ENCODE results near the gene ANGEL1. TPM values are rescaled to one million over a fixed set of nuclear protein-coding genes. Genes with fewer than 3 reads are reported as not detected.
A peak's percentile ranks its signal among the peaks of the same experiment; 100 is the strongest.

The ANGEL1 gene
- total and polyA plus RNA-seq, 2 of the 13 experiments (the other 11 are each of a cell fraction or from before 2014, with no cell fraction given) = 14.3 to 20.1 TPM

DNA sequence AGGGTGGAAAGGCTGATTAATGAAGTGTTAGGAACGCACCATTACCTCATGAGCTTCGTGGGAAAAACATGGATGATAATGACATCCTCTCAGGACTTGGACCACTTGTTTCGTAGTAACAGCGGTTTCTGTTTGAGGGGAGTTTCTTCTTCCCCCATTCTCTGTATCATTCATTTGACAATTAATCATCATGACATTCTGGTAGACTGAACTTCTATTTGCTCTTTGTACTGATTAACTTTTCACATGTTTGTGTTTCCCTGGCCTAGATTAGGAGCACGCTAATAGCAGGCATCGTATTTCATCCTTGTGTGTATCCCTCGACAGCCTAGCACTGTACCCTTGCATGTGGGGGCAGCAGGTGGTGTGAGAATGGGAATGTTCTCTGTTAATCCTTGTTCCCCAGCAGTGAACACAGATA lies 21.6 kb upstream of the ANGEL1 start (continued):
- no peak for TF ChIP-seq USF2 (IDR thresholded peaks at IDR 0.05; ENCODE audit: low read depth, low read length)
- no peak for TF ChIP-seq USF2 (CRISPR knock-in tag; IDR thresholded peaks at IDR 0.05; ENCODE audit: borderline replicate concordance)
- TF ChIP-seq ZNF225 (CRISPR knock-in tag; IDR thresholded peaks at IDR 0.05) = no peak
- TF ChIP-seq TCF7L2 (IDR thresholded peaks at IDR 0.05; ENCODE audit: low read depth, low read length) = no peak
- TF ChIP-seq NPAS2 (CRISPR knock-in tag; IDR thresholded peaks at IDR 0.05; ENCODE audit: borderline replicate concordance) = no peak
- TF ChIP-seq MAX (IDR thresholded peaks at IDR 0.05) = peak; percentile 49; the same call in 1 of the 2 replicates
- peak; percentile 94 for TF ChIP-seq SIX4 (CRISPR knock-in tag; IDR thresholded peaks at IDR 0.05)
- TF ChIP-seq GATA4 (IDR thresholded peaks at IDR 0.05; ENCODE audit: borderline replicate concordance, low read depth) = no peak
- TF ChIP-seq ARID5B (CRISPR knock-in tag; IDR thresholded peaks at IDR 0.05) = 0 out of 2 replicates have a peak, but pooled peaks have one; percentile 19
- peak; percentile 77 for TF ChIP-seq SIX1 (CRISPR knock-in tag; IDR thresholded peaks at IDR 0.05; ENCODE audit: borderline replicate concordance)
- TF ChIP-seq FOXA3 (CRISPR knock-in tag; IDR thresholded peaks at IDR 0.05) = peak; percentile 47
- no peak for TF ChIP-seq TAF15 (IDR thresholded peaks at IDR 0.05; ENCODE audit: low read depth, low read length, poor library complexity, severe bottlenecking)
- TF ChIP-seq MED1 (CRISPR knock-in tag; IDR thresholded peaks at IDR 0.05) = peak; percentile 15; the same call in 1 of the 2 replicates
- peak; percentile 21; the same call in 1 of the 2 replicates for TF ChIP-seq GATAD2A (CRISPR knock-in tag; IDR thresholded peaks at IDR 0.05)
- no peak for TF ChIP-seq FOXP1 (IDR thresholded peaks at IDR 0.05)
- peak; percentile 33; the same call in 1 of the 2 replicates for TF ChIP-seq FOXP1 (CRISPR knock-in tag; IDR thresholded peaks at IDR 0.05)
- TF ChIP-seq DR1 (CRISPR knock-in tag; IDR thresholded peaks at IDR 0.05) = no peak
- 0 out of 2 replicates have a peak, but pooled peaks have one; percentile 35 for TF ChIP-seq MEIS2 (CRISPR knock-in tag; IDR thresholded peaks at IDR 0.05)
- TF ChIP-seq RXRB (CRISPR knock-in tag; IDR thresholded peaks at IDR 0.05; ENCODE audit: borderline replicate concordance) = 0 out of 2 replicates have a peak, but pooled peaks have one; percentile 19
- TF ChIP-seq ZNF441 (CRISPR knock-in tag; IDR thresholded peaks at IDR 0.05; ENCODE audit: borderline replicate concordance) = no peak
- TF ChIP-seq, protein P1, sequence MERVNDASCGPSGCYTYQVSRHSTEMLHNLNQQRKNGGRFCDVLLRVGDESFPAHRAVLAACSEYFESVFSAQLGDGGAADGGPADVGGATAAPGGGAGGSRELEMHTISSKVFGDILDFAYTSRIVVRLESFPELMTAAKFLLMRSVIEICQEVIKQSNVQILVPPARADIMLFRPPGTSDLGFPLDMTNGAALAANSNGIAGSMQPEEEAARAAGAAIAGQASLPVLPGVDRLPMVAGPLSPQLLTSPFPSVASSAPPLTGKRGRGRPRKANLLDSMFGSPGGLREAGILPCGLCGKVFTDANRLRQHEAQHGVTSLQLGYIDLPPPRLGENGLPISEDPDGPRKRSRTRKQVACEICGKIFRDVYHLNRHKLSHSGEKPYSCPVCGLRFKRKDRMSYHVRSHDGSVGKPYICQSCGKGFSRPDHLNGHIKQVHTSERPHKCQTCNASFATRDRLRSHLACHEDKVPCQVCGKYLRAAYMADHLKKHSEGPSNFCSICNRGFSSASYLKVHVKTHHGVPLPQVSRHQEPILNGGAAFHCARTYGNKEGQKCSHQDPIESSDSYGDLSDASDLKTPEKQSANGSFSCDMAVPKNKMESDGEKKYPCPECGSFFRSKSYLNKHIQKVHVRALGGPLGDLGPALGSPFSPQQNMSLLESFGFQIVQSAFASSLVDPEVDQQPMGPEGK (CRISPR knock-in tag; IDR thresholded peaks at IDR 0.05) = peak; percentile 30; the same call in 1 of the 2 replicates
- TF ChIP-seq NCOR1 (IDR thresholded peaks at IDR 0.05; ENCODE audit: borderline replicate concordance, low read length) = peak; percentile 53; the same call in 1 of the 2 replicates
- TF ChIP-seq BCL6 (CRISPR knock-in tag; IDR thresholded peaks at IDR 0.05) = peak; percentile 89

All from HepG2 (cell line).